Mammary epithelial cell (primary cell): Measurements from ENCODE around the gene DCP1B.

Experiments
- EZH2 ChIP-seq: IDR thresholded peaks from 2 replicates; pipeline ENCODE4 v1.6.1; 2012; ENCODE audit warnings: low read length, inconsistent platforms, borderline replicate concordance
- TF ChIP-seq, protein P1 (sequence below), 2 donors: IDR thresholded peaks in 1 of 2; conservative IDR thresholded peaks in 1 of 2; 2 replicates each; pipeline ENCODE4 v1.5.1; 2011 to 2012; ENCODE audit warnings: inconsistent platforms in 2 of 2, low read length in 2 of 2, mild to moderate bottlenecking in 2 of 2, control low read depth in 1 of 2, low read depth in 1 of 2; ENCODE audit not compliant: insufficient read depth in 1 of 2; ENCODE audit errors: extremely low read depth in 1 of 2

- TF ChIP-seq, protein P1, sequence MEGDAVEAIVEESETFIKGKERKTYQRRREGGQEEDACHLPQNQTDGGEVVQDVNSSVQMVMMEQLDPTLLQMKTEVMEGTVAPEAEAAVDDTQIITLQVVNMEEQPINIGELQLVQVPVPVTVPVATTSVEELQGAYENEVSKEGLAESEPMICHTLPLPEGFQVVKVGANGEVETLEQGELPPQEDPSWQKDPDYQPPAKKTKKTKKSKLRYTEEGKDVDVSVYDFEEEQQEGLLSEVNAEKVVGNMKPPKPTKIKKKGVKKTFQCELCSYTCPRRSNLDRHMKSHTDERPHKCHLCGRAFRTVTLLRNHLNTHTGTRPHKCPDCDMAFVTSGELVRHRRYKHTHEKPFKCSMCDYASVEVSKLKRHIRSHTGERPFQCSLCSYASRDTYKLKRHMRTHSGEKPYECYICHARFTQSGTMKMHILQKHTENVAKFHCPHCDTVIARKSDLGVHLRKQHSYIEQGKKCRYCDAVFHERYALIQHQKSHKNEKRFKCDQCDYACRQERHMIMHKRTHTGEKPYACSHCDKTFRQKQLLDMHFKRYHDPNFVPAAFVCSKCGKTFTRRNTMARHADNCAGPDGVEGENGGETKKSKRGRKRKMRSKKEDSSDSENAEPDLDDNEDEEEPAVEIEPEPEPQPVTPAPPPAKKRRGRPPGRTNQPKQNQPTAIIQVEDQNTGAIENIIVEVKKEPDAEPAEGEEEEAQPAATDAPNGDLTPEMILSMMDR (conservative IDR thresholded peaks at IDR 0.05 in 1 of 2, IDR thresholded peaks at IDR 0.05 in 1 of 2; ENCODE audit: extremely low read depth in 1 of 2, insufficient read depth in 1 of 2, low read depth in 1 of 2, low read length in 2 of 2) = no peak
- TF ChIP-seq EZH2 = no peak
Measured at GRCh38 chr12:2018391-2018790, 14.1 kb upstream of the DCP1B start.
